OCI-LY7 (cell line): ENCODE data around the gene POU3F2. TPM values are rescaled to one million over a fixed set of nuclear protein-coding genes. Genes with fewer than 3 reads are reported as not detected.

ENCODE experiments used
- BruUV-seq: library from RNA; stranded (reverse); fragments of 400-500 nt; replicated peaks from 2 replicates; lab custom pipeline; 2021; lab: Mats Ljungman, UMichigan
- CTCF ChIA-PET: fragments of 300-600 bp; sonication (Branson Sonifier 250); formaldehyde crosslinking; loops from one replicate; lab custom pipeline; 2022; ENCODE audit warnings: antibody characterized with exemption; ENCODE audit not compliant: unreplicated experiment; lab: Charles Lee
- POLR2A ChIA-PET: fragments of 300-600 bp; sonication (Branson Sonifier 250); formaldehyde crosslinking; loops from one replicate; lab custom pipeline; 2022; ENCODE audit warnings: antibody characterized with exemption; lab: Charles Lee
- DNase-seq: peaks from one replicate; pipeline ENCODE4 v3.0.0-alpha.2; 2015; ENCODE audit warnings: low spot score
- H2AFZ ChIP-seq: fragments of 200-600 bp; sonication (generic), shearing (Covaris generic); 2 replicates; pipeline ENCODE4 v1.6.1; 2014; ENCODE audit warnings: mild to moderate bottlenecking, antibody characterized with exemption, low read length, moderate library complexity
- H3K27ac ChIP-seq: fragments of 200-600 bp; sonication (generic); 2 replicates; pipeline ENCODE4 v1.5.1; 2014; ENCODE audit warnings: mixed run types, low read depth, mild to moderate bottlenecking, moderate library complexity, low read length, inconsistent platforms; ENCODE audit not compliant: poor library complexity, severe bottlenecking
- H3K36me3 ChIP-seq: fragments of 200-600 bp; sonication (generic); 2 replicates; pipeline ENCODE4 v1.6.1; 2014; ENCODE audit warnings: mild to moderate bottlenecking, antibody characterized with exemption, low read length, moderate library complexity, mixed read lengths; ENCODE audit not compliant: insufficient read depth
- H3K4me1 ChIP-seq: fragments of 200-600 bp; sonication (generic); 2 replicates; pipeline ENCODE4 v1.5.1; 2014; ENCODE audit warnings: mild to moderate bottlenecking, low read length; ENCODE audit not compliant: insufficient read depth, poor library complexity, severe bottlenecking
- H3K4me2 ChIP-seq: fragments of 200-600 bp; sonication (generic); 2 replicates; pipeline ENCODE4 v1.6.1; 2014; ENCODE audit warnings: mild to moderate bottlenecking, low read length
- H3K4me3 ChIP-seq: fragments of 200-600 bp; sonication (generic); 2 replicates; pipeline ENCODE4 v1.5.1; 2014; ENCODE audit warnings: mild to moderate bottlenecking, low read depth, low read length; ENCODE audit not compliant: poor library complexity, severe bottlenecking
- H3K79me2 ChIP-seq: fragments of 200-600 bp; sonication (generic); 2 replicates; pipeline ENCODE4 v1.6.1; 2016; ENCODE audit warnings: low read depth, mild to moderate bottlenecking, low read length, moderate library complexity, mixed read lengths; ENCODE audit not compliant: insufficient read depth
- H3K9me2 ChIP-seq: fragments of 200-600 bp; sonication (generic); 2 replicates; pipeline ENCODE4 v1.6.1; 2016; ENCODE audit warnings: mild to moderate bottlenecking, low read length, mixed read lengths; ENCODE audit not compliant: insufficient read depth
- H3K9me3 ChIP-seq: fragments of 200-600 bp; sonication (generic); 2 replicates; pipeline ENCODE4 v1.6.1; 2014; ENCODE audit warnings: mild to moderate bottlenecking, mixed run types, low read length, mixed read lengths
- H4K20me1 ChIP-seq: fragments of 200-600 bp; sonication (generic); 2 replicates; pipeline ENCODE4 v1.6.1; 2014; ENCODE audit warnings: mild to moderate bottlenecking, antibody characterized with exemption, low read length, moderate library complexity, mixed read lengths; ENCODE audit not compliant: insufficient read depth
- EZH2phosphoT487 ChIP-seq: fragments of 200-600 bp; sonication (generic); IDR thresholded peaks from 2 replicates; pipeline ENCODE4 v1.6.1; 2018; ENCODE audit warnings: low read depth, borderline replicate concordance, mild to moderate bottlenecking, mixed run types, antibody characterized with exemption, low read length, moderate library complexity, mixed read lengths
- intact Hi-C: fragments of 100-400 bp; cut with micrococcal nuclease; formaldehyde crosslinking; loops from one replicate; pipeline ENCODE4 v1.10.0; 2022; ENCODE audit not compliant: unreplicated experiment
- total RNA-seq, 2 experiments: library from RNA; depleted of rRNA in 1 of 2; stranded (reverse); fragments of >200 nt in 1 of 2; shearing (Covaris generic) in 1 of 2; gene quantifications; 2 replicates each; pipeline ENCODE4 v1.2.3, GENCODE V29; 2014 to 2022
- TF ChIP-seq, protein P1 (sequence below): fragments of 200-600 bp; sonication (generic); conservative IDR thresholded peaks from 2 replicates; pipeline ENCODE4 v1.5.1; 2014; ENCODE audit warnings: mild to moderate bottlenecking, antibody characterized with exemption, low read length, moderate library complexity, mixed read lengths

POU3F2 gene
- total RNA-seq, 2 experiments from 2014 or later, result not detected

- no peaks in the 10 kb centered on the region for H3K79me2 ChIP-seq
- BruUV-seq, result no TSS peak
- H2AFZ ChIP-seq, result no peak overlapping the region
- H3K4me3 ChIP-seq, result no peak overlapping the region
- no peaks in the 10 kb centered on the region for H4K20me1 ChIP-seq
- H3K4me2 ChIP-seq, result no peak overlapping the region
- H3K4me1 ChIP-seq, result no peaks in the 10 kb centered on the region
- ChIA-PET CTCF (no interaction called here), POLR2A (no interaction called here)
- DNase-seq, result no peak
- intact Hi-C loops, result no loop called here
- H3K36me3 ChIP-seq, result no peaks in the 10 kb centered on the region
- no peak overlapping the region for H3K27ac ChIP-seq
- no peaks in the 10 kb centered on the region for H3K9me3 ChIP-seq
- TF ChIP-seq EZH2phosphoT487, result no peak
- TF ChIP-seq, protein P1, sequence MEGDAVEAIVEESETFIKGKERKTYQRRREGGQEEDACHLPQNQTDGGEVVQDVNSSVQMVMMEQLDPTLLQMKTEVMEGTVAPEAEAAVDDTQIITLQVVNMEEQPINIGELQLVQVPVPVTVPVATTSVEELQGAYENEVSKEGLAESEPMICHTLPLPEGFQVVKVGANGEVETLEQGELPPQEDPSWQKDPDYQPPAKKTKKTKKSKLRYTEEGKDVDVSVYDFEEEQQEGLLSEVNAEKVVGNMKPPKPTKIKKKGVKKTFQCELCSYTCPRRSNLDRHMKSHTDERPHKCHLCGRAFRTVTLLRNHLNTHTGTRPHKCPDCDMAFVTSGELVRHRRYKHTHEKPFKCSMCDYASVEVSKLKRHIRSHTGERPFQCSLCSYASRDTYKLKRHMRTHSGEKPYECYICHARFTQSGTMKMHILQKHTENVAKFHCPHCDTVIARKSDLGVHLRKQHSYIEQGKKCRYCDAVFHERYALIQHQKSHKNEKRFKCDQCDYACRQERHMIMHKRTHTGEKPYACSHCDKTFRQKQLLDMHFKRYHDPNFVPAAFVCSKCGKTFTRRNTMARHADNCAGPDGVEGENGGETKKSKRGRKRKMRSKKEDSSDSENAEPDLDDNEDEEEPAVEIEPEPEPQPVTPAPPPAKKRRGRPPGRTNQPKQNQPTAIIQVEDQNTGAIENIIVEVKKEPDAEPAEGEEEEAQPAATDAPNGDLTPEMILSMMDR, result no peak
- no peaks in the 10 kb centered on the region for H3K9me2 ChIP-seq
Observed at GRCh38 chr6:98787961-98788360, 46.4 kb upstream of the POU3F2 start.

- ChIA-PET CTCF (no interaction called here), POLR2A (no interaction called here)
- H3K4me1 ChIP-seq, result no peaks in the 10 kb centered on the region
Observed at GRCh38 chr6:98794307-98794842, 40.0 kb upstream of the POU3F2 start.

More at GRCh38 chr6:98794307-98794842, 40.0 kb upstream of the POU3F2 start:
- H3K9me3 ChIP-seq, result no peaks in the 10 kb centered on the region
- H3K79me2 ChIP-seq, result no peaks in the 10 kb centered on the region
- no peaks in the 10 kb centered on the region for H3K9me2 ChIP-seq
- no TSS peak for BruUV-seq
- no peaks in the 10 kb centered on the region for H4K20me1 ChIP-seq
- no peak for DNase-seq
- intact Hi-C loops, result no loop called here
- H3K4me3 ChIP-seq, result no peak overlapping the region
- TF ChIP-seq, protein P1, result no peak
- no peak for TF ChIP-seq EZH2phosphoT487
- H3K36me3 ChIP-seq, result no peaks in the 10 kb centered on the region
- H2AFZ ChIP-seq, result no peak overlapping the region
- no peak overlapping the region for H3K27ac ChIP-seq
- no peak overlapping the region for H3K4me2 ChIP-seq
